ENCODE data around the gene IL2RA. TPM values are rescaled to one million over a fixed set of nuclear protein-coding genes. Genes with fewer than 3 reads are reported as not detected.

IL2RA gene
- polyA plus RNA-seq, 1 donor from 2014 or later: not detected

DNA sequence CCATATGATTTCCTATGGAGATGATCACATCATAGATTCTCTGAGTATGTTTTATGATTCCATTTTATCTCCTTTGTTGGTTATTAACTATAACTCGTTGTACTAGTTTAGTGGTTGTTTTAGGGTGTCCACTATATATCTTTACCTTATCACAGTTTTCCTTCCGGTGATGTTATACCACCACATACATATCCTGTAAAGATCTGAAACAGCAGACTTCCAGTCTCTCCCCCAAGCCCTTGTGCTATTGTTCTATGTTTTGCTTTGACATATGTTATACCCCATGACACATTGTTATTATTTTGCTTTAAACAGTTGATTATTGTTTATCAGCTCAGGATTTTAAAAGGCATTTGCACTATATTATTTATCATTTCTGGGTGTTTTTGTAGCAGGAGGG, 92.1 kb downstream of the IL2RA start:
- H3K27me3 ChIP-seq (ENCODE audit: insufficient read depth, low read depth, low read length): peaks cover 2% of the 10 kb centered on the region
- H3K27ac ChIP-seq (ENCODE audit: low read length): no peak overlapping the region
- no peaks in the 10 kb centered on the region for H4K20me1 ChIP-seq (ENCODE audit: insufficient read depth)
- no peaks in the 10 kb centered on the region for H3K9me2 ChIP-seq (ENCODE audit: insufficient read depth, low read length)
- no peak overlapping the region for H2AFZ ChIP-seq (ENCODE audit: low read depth, low read length)
- no peak overlapping the region for H3K9ac ChIP-seq (ENCODE audit: low read length)
- H3F3A ChIP-seq (ENCODE audit: insufficient read depth, low read length, poor library complexity, severe bottlenecking): no peaks in the 10 kb centered on the region
- H3K9me3 ChIP-seq (ENCODE audit: low read length): no peaks in the 10 kb centered on the region
- H3K4me2 ChIP-seq (ENCODE audit: low read length): no peak overlapping the region
- H3K4me3 ChIP-seq (ENCODE audit: low read length): no peak overlapping the region
- no peaks in the 10 kb centered on the region for H3K79me2 ChIP-seq (replicated peaks; ENCODE audit: insufficient read depth, low read length)
- TF ChIP-seq TAF1 (IDR thresholded peaks at IDR 0.05; ENCODE audit: low read depth) (no peak), SMC3 (conservative IDR thresholded peaks at IDR 0.05; ENCODE audit: poor library complexity) (no peak), EP300 (conservative IDR thresholded peaks at IDR 0.05; ENCODE audit: poor library complexity, severe bottlenecking) (no peak), REST (IDR thresholded peaks at IDR 0.05; ENCODE audit: borderline replicate concordance) (no peak), POLR2AphosphoS5 (IDR thresholded peaks at IDR 0.05) (no peak), RAD21 (conservative IDR thresholded peaks at IDR 0.05) (no peak), CTCF (IDR thresholded peaks at IDR 0.05; ENCODE audit: poor library complexity, severe bottlenecking) (no peak)
- no peaks in the 10 kb centered on the region for H3K36me3 ChIP-seq (ENCODE audit: insufficient read depth, low read length)

DNA sequence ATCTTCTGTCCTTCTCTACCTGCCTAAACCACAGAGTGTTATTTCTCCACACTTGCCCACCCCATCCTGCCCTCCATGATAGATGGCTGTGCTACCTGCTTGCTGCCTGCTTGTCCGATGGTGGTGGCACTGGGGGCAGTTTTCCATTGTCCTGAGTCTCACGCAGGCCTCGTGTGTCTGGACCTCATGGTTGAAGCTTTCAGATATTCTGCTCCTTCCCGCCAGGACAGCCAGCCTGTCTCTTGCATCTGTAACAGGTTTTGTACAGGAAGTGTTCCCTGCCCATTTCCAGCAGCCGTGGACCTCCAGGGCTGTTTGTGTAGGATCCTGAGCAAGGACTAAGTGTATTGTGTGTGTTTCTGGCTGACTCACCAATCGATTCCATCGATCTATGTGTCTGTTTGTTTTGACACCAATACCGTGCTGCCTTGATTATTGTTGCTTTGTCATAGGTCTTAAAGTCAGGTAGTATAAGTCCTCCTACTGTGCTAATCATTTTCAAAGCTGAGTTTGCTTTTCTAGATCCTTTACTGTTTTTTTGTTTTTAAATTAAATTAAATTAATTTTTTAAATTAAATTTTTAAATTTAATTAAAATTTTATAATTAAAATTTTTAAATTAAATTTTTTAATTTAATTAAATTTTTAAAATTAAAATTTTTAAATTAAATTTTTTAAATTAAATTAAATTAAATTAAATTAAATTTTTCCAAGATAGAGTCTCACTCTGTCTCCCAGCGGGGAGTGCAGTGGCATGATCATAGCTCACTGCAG, 93.3 kb downstream of the IL2RA start:
- Histone ChIP-seq H3K4me2 (ENCODE audit: low read length) (no peak overlapping the region), H3K36me3 (ENCODE audit: insufficient read depth, low read length) (no peaks in the 10 kb centered on the region), H3K9ac (ENCODE audit: low read length) (peak overlapping the region; percentile 47), H3K27me3 (ENCODE audit: insufficient read depth, low read depth, low read length) (no peaks in the 10 kb centered on the region), H3K4me3 (ENCODE audit: low read length) (peak overlapping the region; percentile 47), H3F3A (ENCODE audit: insufficient read depth, low read length, poor library complexity, severe bottlenecking) (no peaks in the 10 kb centered on the region), H3K9me2 (ENCODE audit: insufficient read depth, low read length) (no peaks in the 10 kb centered on the region), H2AFZ (ENCODE audit: low read depth, low read length) (peak overlapping the region; percentile 37), H4K20me1 (ENCODE audit: insufficient read depth) (no peaks in the 10 kb centered on the region), H3K79me2 (replicated peaks; ENCODE audit: insufficient read depth, low read length) (no peaks in the 10 kb centered on the region), H3K27ac (ENCODE audit: low read length) (no peak overlapping the region), H3K9me3 (ENCODE audit: low read length) (no peaks in the 10 kb centered on the region)
- no peak for TF ChIP-seq POLR2AphosphoS5 (IDR thresholded peaks at IDR 0.05)
- TF ChIP-seq TAF1 (IDR thresholded peaks at IDR 0.05; ENCODE audit: low read depth): no peak
- no peak for TF ChIP-seq CTCF (IDR thresholded peaks at IDR 0.05; ENCODE audit: poor library complexity, severe bottlenecking)
- TF ChIP-seq RAD21 (conservative IDR thresholded peaks at IDR 0.05): no peak
- no peak for TF ChIP-seq EP300 (conservative IDR thresholded peaks at IDR 0.05; ENCODE audit: poor library complexity, severe bottlenecking)
- no peak for TF ChIP-seq SMC3 (conservative IDR thresholded peaks at IDR 0.05; ENCODE audit: poor library complexity)
- no peak for TF ChIP-seq MXI1 (conservative IDR thresholded peaks at IDR 0.05; ENCODE audit: poor library complexity, severe bottlenecking)
- no peak for TF ChIP-seq REST (IDR thresholded peaks at IDR 0.05; ENCODE audit: borderline replicate concordance)
- no peak for TF ChIP-seq EZH2 (IDR thresholded peaks at IDR 0.05; ENCODE audit: borderline replicate concordance, insufficient read depth, low read length, poor library complexity, severe bottlenecking)

All from neural cell (in vitro differentiated cells).